Osteoblast (primary cell): ENCODE measurements around the gene TNFRSF1A. TPM values are rescaled to one million over a fixed set of nuclear protein-coding genes. Genes with fewer than 3 reads are reported as not detected.
A peak's percentile ranks its signal among the peaks of the same experiment; 100 is the strongest.

Source experiments
- DNase-seq: peaks from one replicate; pipeline ENCODE4 v3.0.0; 2011; ENCODE audit warnings: low spot score, mixed read lengths; ENCODE audit not compliant: insufficient read length; ENCODE audit errors: missing footprints
- H2AFZ ChIP-seq: 2 replicates; pipeline ENCODE4 v1.6.0; 2011; ENCODE audit warnings: mild to moderate bottlenecking, low read length
- H3K27ac ChIP-seq: 2 replicates; pipeline ENCODE4 v1.5.1; 2011; ENCODE audit warnings: mild to moderate bottlenecking, low read depth, low read length, moderate library complexity
- H3K27me3 ChIP-seq: 2 replicates; pipeline ENCODE4 v1.6.0; 2012; ENCODE audit warnings: mild to moderate bottlenecking, control low read depth, inconsistent platforms, low read length, moderate library complexity; ENCODE audit not compliant: insufficient read depth
- H3K36me3 ChIP-seq: 2 replicates; pipeline ENCODE4 v1.5.1; 2011; ENCODE audit warnings: mild to moderate bottlenecking, low read length, control low read depth, moderate library complexity; ENCODE audit not compliant: insufficient read depth
- H3K4me1 ChIP-seq: 2 replicates; pipeline ENCODE4 v1.5.1; 2011; ENCODE audit warnings: mild to moderate bottlenecking, low read length, control low read depth, moderate library complexity; ENCODE audit not compliant: insufficient read depth
- H3K4me2 ChIP-seq: 2 replicates; pipeline ENCODE4 v1.6.0; 2011; ENCODE audit warnings: mild to moderate bottlenecking, low read length; ENCODE audit not compliant: insufficient read depth
- H3K4me3 ChIP-seq: fragments of 200-600 bp; sonication (generic); 3 replicates; pipeline ENCODE4 v1.5.1; 2012; ENCODE audit warnings: mild to moderate bottlenecking, low read length, inconsistent platforms; ENCODE audit not compliant: insufficient read depth
- H3K79me2 ChIP-seq: 2 replicates; pipeline ENCODE4 v1.6.0; 2012; ENCODE audit warnings: mild to moderate bottlenecking, low read length, control low read depth, inconsistent platforms; ENCODE audit not compliant: insufficient read depth
- H3K9me3 ChIP-seq: 2 replicates; pipeline ENCODE4 v1.5.1; 2011; ENCODE audit warnings: low read depth, low read length, control low read depth
- H4K20me1 ChIP-seq: 2 replicates; pipeline ENCODE4 v1.6.0; 2012; ENCODE audit warnings: mild to moderate bottlenecking, low read length, control low read depth; ENCODE audit not compliant: insufficient read depth
- total RNA-seq: library from RNA; depleted of rRNA; stranded (reverse); fragments of >200 nt; gene quantifications from 2 replicates; pipeline ENCODE4 v1.2.3, GENCODE V29; 2012
- TF ChIP-seq, protein P1 (sequence below): IDR thresholded peaks from 2 replicates; pipeline ENCODE4 v1.5.1; 2011; ENCODE audit warnings: mild to moderate bottlenecking, low read depth, low read length, moderate library complexity; ENCODE audit errors: extremely low read depth

TNFRSF1A gene
- total RNA-seq, 1 donor: 228 TPM

DNA sequence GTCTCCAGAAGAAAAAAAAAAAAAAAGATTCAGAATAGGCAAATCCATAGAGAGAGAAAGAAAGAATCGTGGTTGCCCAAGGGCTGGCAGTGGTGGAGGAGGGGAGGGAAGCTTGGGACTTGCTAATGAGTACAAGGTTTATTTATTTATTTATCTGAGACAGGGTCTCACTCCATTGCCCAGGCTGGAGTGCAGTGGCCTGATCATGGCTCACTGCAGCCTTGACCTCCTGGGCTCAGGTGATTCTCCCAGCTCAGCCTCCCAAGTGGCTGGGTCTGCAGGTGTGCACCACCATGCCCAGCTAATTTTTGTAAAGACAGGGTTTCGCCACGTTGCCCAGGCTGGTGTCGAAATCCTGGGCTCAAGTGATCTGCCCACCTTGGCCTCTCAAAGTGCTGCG, 9.7 kb upstream of the TNFRSF1A start:
- Histone ChIP-seq H3K4me1 (peaks cover 4% of the 10 kb centered on the region), H3K36me3 (no peaks in the 10 kb centered on the region), H3K9me3 (no peaks in the 10 kb centered on the region), H3K27me3 (peaks cover 2% of the 10 kb centered on the region), H2AFZ (no peak overlapping the region), H3K79me2 (no peaks in the 10 kb centered on the region), H3K4me3 (no peak overlapping the region), H4K20me1 (no peaks in the 10 kb centered on the region), H3K27ac (no peak overlapping the region), H3K4me2 (no peak overlapping the region)
- DNase-seq: no peak
- TF ChIP-seq, protein P1, sequence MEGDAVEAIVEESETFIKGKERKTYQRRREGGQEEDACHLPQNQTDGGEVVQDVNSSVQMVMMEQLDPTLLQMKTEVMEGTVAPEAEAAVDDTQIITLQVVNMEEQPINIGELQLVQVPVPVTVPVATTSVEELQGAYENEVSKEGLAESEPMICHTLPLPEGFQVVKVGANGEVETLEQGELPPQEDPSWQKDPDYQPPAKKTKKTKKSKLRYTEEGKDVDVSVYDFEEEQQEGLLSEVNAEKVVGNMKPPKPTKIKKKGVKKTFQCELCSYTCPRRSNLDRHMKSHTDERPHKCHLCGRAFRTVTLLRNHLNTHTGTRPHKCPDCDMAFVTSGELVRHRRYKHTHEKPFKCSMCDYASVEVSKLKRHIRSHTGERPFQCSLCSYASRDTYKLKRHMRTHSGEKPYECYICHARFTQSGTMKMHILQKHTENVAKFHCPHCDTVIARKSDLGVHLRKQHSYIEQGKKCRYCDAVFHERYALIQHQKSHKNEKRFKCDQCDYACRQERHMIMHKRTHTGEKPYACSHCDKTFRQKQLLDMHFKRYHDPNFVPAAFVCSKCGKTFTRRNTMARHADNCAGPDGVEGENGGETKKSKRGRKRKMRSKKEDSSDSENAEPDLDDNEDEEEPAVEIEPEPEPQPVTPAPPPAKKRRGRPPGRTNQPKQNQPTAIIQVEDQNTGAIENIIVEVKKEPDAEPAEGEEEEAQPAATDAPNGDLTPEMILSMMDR: no peak

- Histone ChIP-seq H3K27ac (peak overlapping the region; percentile 39), H3K4me3 (no peak overlapping the region), H3K4me1 (peaks cover 30% of the 10 kb centered on the region), H3K27me3 (no peaks in the 10 kb centered on the region), H3K36me3 (no peaks in the 10 kb centered on the region), H3K4me2 (peak overlapping the region; percentile 64), H3K9me3 (no peaks in the 10 kb centered on the region), H4K20me1 (no peaks in the 10 kb centered on the region), H3K79me2 (peaks cover 4% of the 10 kb centered on the region), H2AFZ (peak overlapping the region; percentile 65)
- peak; percentile 93 for DNase-seq
- TF ChIP-seq, protein P1: no peak
These were observed 5.8 kb upstream of the TNFRSF1A start for GRCh38 chr12:6347367-6348338.

DNA sequence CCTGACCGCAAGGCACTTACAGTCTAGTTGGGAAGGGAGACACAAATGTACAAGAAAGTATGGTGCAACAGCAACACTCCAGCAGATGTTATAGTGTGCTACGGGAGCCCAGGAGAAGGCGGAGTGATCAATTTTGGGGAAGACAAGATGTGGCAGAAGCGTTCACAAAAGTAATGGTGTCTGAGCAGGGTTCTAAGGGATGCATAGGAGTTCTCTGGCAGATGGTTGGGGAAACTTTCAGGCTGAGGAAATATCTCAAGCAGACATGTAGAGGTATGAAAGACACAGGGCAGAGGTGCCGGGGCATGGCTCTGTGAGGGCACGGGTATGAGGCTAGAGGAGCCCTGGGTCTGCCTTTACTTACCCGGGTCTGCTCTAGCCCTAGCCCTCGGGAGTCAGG, 5.1 kb upstream of the TNFRSF1A start:
- H3K4me3 ChIP-seq: no peak overlapping the region
- H3K27me3 ChIP-seq: no peaks in the 10 kb centered on the region
- peak overlapping the region; percentile 64 for H3K4me2 ChIP-seq
- H4K20me1 ChIP-seq: no peaks in the 10 kb centered on the region
- H3K4me1 ChIP-seq: peaks cover 38% of the 10 kb centered on the region
- TF ChIP-seq, protein P1: no peak
- peaks cover 10% of the 10 kb centered on the region for H3K79me2 ChIP-seq
- H3K27ac ChIP-seq: no peak overlapping the region
- no peak overlapping the region for H2AFZ ChIP-seq
- no peak for DNase-seq
- H3K36me3 ChIP-seq: no peaks in the 10 kb centered on the region
- H3K9me3 ChIP-seq: no peaks in the 10 kb centered on the region

DNA sequence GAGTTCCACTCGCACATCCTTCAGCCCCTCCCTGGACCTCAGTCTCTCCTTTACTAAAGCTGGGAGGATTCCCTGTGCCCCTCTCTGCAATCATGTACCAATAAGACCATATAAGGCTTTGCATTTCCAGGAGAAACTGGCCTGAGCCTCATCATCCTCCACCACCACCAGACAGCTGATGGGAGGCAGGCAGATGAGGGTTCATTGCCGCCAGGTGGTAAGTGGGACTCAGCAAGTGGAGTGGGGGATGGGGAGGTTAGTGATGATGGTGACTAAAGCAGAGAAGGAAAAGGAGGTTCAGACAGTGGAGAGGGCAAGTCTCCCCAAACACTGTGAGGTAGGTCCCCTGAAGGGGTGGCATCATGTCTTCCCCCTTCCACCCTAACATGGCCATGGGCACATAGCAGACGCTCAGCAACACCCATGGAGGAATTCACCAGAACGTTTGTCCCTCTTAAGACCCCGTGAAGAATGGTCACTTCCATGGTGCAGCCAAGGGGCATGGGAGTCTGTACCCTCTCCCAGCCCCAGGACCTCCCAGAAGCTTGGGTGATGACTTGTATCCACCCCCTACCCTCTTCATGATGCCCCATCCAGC, 4.5 kb upstream of the TNFRSF1A start:
- Histone ChIP-seq H4K20me1 (no peaks in the 10 kb centered on the region), H3K4me3 (no peak overlapping the region), H3K4me2 (no peak overlapping the region), H2AFZ (no peak overlapping the region), H3K27ac (no peak overlapping the region), H3K36me3 (no peaks in the 10 kb centered on the region), H3K79me2 (peaks cover 16% of the 10 kb centered on the region), H3K27me3 (no peaks in the 10 kb centered on the region), H3K4me1 (peaks cover 38% of the 10 kb centered on the region), H3K9me3 (no peaks in the 10 kb centered on the region)
- DNase-seq: no peak
- TF ChIP-seq, protein P1: no peak
